K562 (cell line): ENCODE data around the gene PPARG. TPM values are rescaled to one million over a fixed set of nuclear protein-coding genes. Genes with fewer than 3 reads are reported as not detected.

ENCODE experiments used
- BCOR ChIP-seq: fragments of 450-650 bp; IDR thresholded peaks from 2 replicates; pipeline ENCODE4 v1.6.1; 2016
- DACH1 ChIP-seq: fragments of 450-650 bp; IDR thresholded peaks from 2 replicates; pipeline ENCODE4 v1.6.1; 2018; ENCODE audit not compliant: partially characterized antibody
- EHMT2 ChIP-seq: fragments of 450-650 bp; IDR thresholded peaks from 2 replicates; pipeline ENCODE4 v1.6.1; 2018; ENCODE audit warnings: antibody characterized with exemption
- EWSR1 ChIP-seq: fragments of 450-650 bp; IDR thresholded peaks from 2 replicates; pipeline ENCODE4 v1.6.1; 2018; ENCODE audit warnings: borderline replicate concordance, mild to moderate bottlenecking, low read depth, moderate library complexity; ENCODE audit not compliant: partially characterized antibody
- KDM1A ChIP-seq, 2 experiments: fragments of 450-650 bp; IDR thresholded peaks; 2 replicates each; pipeline ENCODE4 v1.6.1; 2016; ENCODE audit warnings: mild to moderate bottlenecking in 2 of 2
- PHF8 ChIP-seq: fragments of 200-600 bp; sonication (generic); IDR thresholded peaks from 2 replicates; pipeline ENCODE4 v1.6.1; 2012; ENCODE audit warnings: mixed run types, mild to moderate bottlenecking, inconsistent platforms, low read length, moderate library complexity, borderline replicate concordance
- POLR3A ChIP-seq: IDR thresholded peaks from 2 replicates; pipeline ENCODE4 v1.6.1; 2011; ENCODE audit warnings: borderline replicate concordance, mild to moderate bottlenecking, moderate library complexity; ENCODE audit not compliant: insufficient read length, insufficient read depth; ENCODE audit errors: extremely low read depth
- RB1 ChIP-seq: fragments of 450-650 bp; IDR thresholded peaks from 2 replicates; pipeline ENCODE4 v1.6.1; 2017; ENCODE audit warnings: low read depth, mild to moderate bottlenecking
- RBM17 ChIP-seq: fragments of 200-400 bp; formaldehyde crosslinking; IDR thresholded peaks from 2 replicates; pipeline ENCODE4 v1.6.1; 2017; ENCODE audit warnings: low read depth, mild to moderate bottlenecking, low read length, borderline replicate concordance
- SMARCE1 ChIP-seq: fragments of 450-650 bp; IDR thresholded peaks from 2 replicates; pipeline ENCODE4 v1.7.1; 2016; ENCODE audit warnings: mild to moderate bottlenecking
- SPI1 ChIP-seq: IDR thresholded peaks from 2 replicates; pipeline ENCODE4 v1.6.1; 2011; ENCODE audit warnings: low read depth, low read length, control low read depth, borderline replicate concordance
- ZNF584 ChIP-seq: fragments of 200-800 bp; sonication (Bioruptor generic); IDR thresholded peaks from 2 replicates; pipeline ENCODE4 v1.6.1; 2016; ENCODE audit warnings: low read depth, mild to moderate bottlenecking, missing genetic modification characterization, missing compliant biosample characterization
- polyA plus RNA-seq, 8 experiments: library from polyadenylated mRNA; depleted of rRNA in 4 of 8; stranded (reverse) in 5 of 8; unstranded in 3 of 8; fragments of >200 nt; fragmentation: Nextera tagmentation in 2 of 8; fragmentation: Illumina TruSeq in 1 of 8; extraction: Ambion mirVana in 2 of 8; extraction: Trizol in 1 of 8; gene quantifications; 2 replicates each; pipeline versions ENCODE4 v1.2.1 to v1.2.3, GENCODE V29; 2011 to 2014; ENCODE audit warnings: inconsistent platforms in 1 of 8, missing spikeins in 1 of 8
- total RNA-seq, 7 experiments: library from RNA; depleted of rRNA in 6 of 7; stranded (reverse); fragments of >200 nt in 6 of 7; fragmentation: Illumina TruSeq in 2 of 7; extraction: Trizol in 2 of 7; gene quantifications; 2 replicates each; pipeline versions ENCODE4 v1.2.1 to v1.2.3, GENCODE V29; 2011 to 2021; ENCODE audit warnings: low replicate concordance in 1 of 7
- TF ChIP-seq, protein P1 (sequence below): fragments of 450-650 bp; IDR thresholded peaks from 2 replicates; pipeline ENCODE4 v1.7.0; 2016; ENCODE audit warnings: borderline replicate concordance
- TF ChIP-seq, protein P2 (sequence below), 2 experiments: fragments of 450-650 bp; IDR thresholded peaks; 2 replicates each; pipeline ENCODE4 v1.6.1; 2016; ENCODE audit warnings: mild to moderate bottlenecking in 2 of 2, borderline replicate concordance in 1 of 2, low read depth in 1 of 2, moderate library complexity in 1 of 2
- TF ChIP-seq, protein P3 (sequence below): IDR thresholded peaks from 2 replicates; pipeline ENCODE4 v1.6.1; 2012; ENCODE audit warnings: low read depth, low read length, improper control_type of control experiment, borderline replicate concordance

The PPARG gene
- total and polyA plus RNA-seq, 9 of the 15 experiments (the other 6 are each of a cell fraction or from before 2014, with no cell fraction given): not detected

- TF ChIP-seq, protein P1, sequence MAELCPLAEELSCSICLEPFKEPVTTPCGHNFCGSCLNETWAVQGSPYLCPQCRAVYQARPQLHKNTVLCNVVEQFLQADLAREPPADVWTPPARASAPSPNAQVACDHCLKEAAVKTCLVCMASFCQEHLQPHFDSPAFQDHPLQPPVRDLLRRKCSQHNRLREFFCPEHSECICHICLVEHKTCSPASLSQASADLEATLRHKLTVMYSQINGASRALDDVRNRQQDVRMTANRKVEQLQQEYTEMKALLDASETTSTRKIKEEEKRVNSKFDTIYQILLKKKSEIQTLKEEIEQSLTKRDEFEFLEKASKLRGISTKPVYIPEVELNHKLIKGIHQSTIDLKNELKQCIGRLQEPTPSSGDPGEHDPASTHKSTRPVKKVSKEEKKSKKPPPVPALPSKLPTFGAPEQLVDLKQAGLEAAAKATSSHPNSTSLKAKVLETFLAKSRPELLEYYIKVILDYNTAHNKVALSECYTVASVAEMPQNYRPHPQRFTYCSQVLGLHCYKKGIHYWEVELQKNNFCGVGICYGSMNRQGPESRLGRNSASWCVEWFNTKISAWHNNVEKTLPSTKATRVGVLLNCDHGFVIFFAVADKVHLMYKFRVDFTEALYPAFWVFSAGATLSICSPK: no peak
- TF ChIP-seq DACH1: peak; percentile 69
- no peak for TF ChIP-seq PHF8
- peak; percentile 90 for TF ChIP-seq SMARCE1
- TF ChIP-seq POLR3A: no peak
- peak; percentile 71; the same call in 1 of the 2 replicates for TF ChIP-seq BCOR
- no peak for TF ChIP-seq RBM17
- peak; percentile 57; the same call in 1 of the 2 replicates for TF ChIP-seq SPI1
- peak; percentile 81 for TF ChIP-seq EHMT2
- TF ChIP-seq RB1: no peak
- TF ChIP-seq, protein P2, sequence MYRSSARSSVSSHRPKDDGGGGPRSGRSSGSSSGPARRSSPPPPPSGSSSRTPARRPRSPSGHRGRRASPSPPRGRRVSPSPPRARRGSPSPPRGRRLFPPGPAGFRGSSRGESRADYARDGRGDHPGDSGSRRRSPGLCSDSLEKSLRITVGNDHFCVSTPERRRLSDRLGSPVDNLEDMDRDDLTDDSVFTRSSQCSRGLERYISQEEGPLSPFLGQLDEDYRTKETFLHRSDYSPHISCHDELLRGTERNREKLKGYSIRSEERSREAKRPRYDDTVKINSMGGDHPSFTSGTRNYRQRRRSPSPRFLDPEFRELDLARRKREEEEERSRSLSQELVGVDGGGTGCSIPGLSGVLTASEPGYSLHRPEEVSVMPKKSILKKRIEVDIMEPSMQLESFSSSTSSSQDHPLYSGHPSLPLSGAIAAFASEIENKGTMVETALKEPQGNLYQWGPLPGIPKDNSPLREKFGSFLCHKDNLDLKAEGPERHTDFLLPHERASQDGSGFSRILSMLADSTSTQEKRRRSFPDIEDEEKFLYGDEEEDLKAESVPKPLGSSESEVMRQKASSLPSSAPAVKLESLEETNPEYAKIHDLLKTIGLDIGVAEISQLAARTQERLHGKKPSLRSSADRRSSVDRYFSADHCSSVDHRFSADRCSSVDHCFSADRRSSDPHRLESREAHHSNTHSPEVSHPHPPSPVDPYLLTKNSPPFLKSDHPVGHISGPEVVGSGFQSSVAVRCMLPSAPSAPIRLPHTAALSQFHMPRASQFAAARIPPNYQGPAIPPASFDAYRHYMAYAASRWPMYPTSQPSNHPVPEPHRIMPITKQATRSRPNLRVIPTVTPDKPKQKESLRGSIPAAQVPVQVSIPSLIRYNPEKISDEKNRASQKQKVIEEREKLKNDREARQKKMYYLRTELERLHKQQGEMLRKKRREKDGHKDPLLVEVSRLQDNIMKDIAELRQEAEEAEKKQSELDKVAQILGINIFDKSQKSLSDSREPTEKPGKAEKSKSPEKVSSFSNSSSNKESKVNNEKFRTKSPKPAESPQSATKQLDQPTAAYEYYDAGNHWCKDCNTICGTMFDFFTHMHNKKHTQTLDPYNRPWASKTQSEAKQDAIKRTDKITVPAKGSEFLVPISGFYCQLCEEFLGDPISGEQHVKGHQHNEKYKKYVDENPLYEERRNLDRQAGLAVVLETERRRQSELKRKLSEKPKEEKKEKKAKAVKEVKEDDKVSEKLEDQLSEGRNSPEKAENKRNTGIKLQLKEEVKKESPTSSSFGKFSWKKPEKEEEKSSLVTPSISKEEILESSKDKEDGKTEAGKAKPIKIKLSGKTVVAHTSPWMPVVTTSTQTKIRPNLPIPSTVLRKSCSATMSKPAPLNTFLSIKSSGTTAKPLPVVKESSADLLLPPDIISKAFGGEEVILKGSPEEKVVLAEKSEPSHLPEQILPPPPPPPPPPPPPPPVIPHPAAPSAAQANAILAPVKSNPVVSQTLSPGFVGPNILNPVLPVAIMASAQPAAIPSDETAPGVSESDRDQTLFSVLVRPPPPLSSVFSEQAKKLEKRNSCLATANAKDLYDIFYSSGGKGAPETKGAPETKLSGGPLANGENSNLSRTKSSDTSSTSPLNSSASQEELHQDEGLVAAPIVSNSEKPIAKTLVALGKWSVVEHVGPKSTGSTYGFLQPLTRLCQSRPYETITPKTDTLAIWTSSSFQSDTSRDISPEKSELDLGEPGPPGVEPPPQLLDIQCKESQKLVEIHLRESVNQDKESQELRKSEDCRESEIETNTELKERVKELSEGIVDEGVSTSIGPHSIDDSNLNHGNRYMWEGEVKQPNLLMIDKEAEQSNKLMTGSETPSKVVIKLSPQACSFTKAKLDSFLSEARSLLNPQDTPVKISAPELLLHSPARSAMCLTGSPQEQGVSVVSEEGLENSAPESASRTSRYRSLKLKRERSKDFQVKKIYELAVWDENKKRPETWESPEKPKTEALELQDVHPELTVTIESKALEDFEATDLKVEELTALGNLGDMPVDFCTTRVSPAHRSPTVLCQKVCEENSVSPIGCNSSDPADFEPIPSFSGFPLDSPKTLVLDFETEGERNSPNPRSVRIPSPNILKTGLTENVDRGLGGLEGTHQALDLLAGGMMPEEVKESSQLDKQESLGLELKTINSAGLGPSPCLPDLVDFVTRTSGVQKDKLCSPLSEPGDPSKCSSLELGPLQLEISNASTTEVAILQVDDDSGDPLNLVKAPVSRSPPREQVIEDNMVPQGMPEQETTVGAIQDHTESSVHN (IDR thresholded peaks at IDR 0.05; ENCODE audit: borderline replicate concordance in 1 of 2, low read depth in 1 of 2): peak in 1 of 2 experiments; percentile 95; a peak in 2 of 4 replicates
- TF ChIP-seq, protein P3, sequence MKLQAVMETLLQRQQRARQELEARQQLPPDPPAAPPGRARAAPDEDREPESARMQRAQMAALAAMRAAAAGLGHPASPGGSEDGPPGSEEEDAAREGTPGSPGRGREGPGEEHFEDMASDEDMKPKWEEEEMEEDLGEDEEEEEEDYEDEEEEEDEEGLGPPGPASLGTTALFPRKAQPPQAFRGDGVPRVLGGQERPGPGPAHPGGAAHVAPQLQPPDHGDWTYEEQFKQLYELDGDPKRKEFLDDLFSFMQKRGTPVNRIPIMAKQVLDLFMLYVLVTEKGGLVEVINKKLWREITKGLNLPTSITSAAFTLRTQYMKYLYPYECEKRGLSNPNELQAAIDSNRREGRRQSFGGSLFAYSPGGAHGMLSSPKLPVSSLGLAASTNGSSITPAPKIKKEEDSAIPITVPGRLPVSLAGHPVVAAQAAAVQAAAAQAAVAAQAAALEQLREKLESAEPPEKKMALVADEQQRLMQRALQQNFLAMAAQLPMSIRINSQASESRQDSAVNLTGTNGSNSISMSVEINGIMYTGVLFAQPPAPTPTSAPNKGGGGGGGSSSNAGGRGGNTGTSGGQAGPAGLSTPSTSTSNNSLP: peak; percentile 75; the same call in 1 of the 2 replicates
- TF ChIP-seq EWSR1: no peak
- TF ChIP-seq ZNF584: peak; percentile 59; the same call in 1 of the 2 replicates
- peak; percentile 40 to 61 for TF ChIP-seq KDM1A (IDR thresholded peaks at IDR 0.05)
Observed at GRCh38 chr3:12405432-12406272, 116.8 kb downstream of the PPARG start (continued).
